ENCODE results near the gene INF2.
"Not testable (repeated sequence)": the region's sequence is repeated elsewhere in the genome, so short reads cannot be mapped to it uniquely, and the experiment has no call there.

INF2 gene

DNA sequence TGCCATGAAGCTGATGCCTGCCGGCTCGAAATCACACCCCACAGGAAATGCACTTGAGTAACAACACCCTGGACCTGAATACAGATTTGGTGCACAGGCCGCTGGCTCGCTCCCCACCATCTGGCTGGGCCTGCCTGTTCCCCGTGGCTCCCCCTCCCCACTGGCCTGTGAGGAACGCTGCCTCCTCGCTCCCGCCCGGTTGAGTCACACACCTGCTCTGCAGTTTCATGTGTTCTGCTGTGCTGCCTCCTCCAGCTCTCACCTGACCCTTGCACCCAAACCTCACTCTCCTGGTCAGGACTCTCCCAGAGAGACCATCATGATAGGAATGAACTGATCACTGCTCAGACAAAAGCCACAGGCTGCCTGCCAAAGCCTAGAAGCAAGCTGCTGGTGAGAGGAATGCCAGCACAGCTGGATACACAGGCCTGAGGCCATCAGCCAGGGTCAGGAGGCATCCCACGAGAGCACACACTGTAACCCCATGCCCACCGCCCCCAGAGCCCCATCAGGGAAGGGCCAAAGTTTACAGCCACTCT lies 59.8 kb downstream of the INF2 start:
- H4K8ac ChIP-seq (ENCODE audit: low read depth, low read length) = no peak overlapping the region
- no peak for DNase-seq (ENCODE audit: low spot score)
- no peaks in the 10 kb centered on the region for H3K27me3 ChIP-seq (ENCODE audit: control insufficient read depth in 3 of 3, insufficient read depth in 3 of 3, low read depth in 1 of 3, low read length in 3 of 3)
- no peak overlapping the region for H2BK12ac ChIP-seq (ENCODE audit: low read length)
- no peak overlapping the region for H3K9ac ChIP-seq (ENCODE audit: low read depth, low read length, poor library complexity)
- peak overlapping the region; percentile 3 for H3K18ac ChIP-seq (ENCODE audit: low read length)
- no peak overlapping the region for H3K4ac ChIP-seq (ENCODE audit: low read length)
- no peak overlapping the region for H2AFZ ChIP-seq (ENCODE audit: low read length)
- peaks cover 4 to 5% of the 10 kb centered on the region in 2 donors for H3K36me3 ChIP-seq (replicated peaks in 1 of 2; ENCODE audit: control insufficient read depth in 2 of 2, insufficient read depth in 2 of 2, low read length in 2 of 2)
- peaks cover 8% of the 10 kb centered on the region for H3K79me1 ChIP-seq (ENCODE audit: low read depth, low read length)
- WGBS, 2 donors (ENCODE audit: extremely low coverage in 2 of 2, insufficient read length in 2 of 2, insufficient replicate concordance in 1 of 2) = no CpG with 5 or more reads among the region's 11 CpGs
- peaks cover 16 to 22% of the 10 kb centered on the region in 2 donors for H3K4me1 ChIP-seq (ENCODE audit: control insufficient read depth in 2 of 2, insufficient read depth in 1 of 2, low read depth in 1 of 2, low read length in 2 of 2)
- no peak overlapping the region for H3K23ac ChIP-seq (ENCODE audit: low read depth, low read length, poor library complexity)
- no peak overlapping the region for H3K14ac ChIP-seq (ENCODE audit: low read length)
- H3K9me3 ChIP-seq (replicated peaks in 1 of 2; ENCODE audit: control insufficient read depth in 2 of 2, insufficient read depth in 1 of 2, low read depth in 1 of 2, low read length in 2 of 2) = peaks cover 14 to 20% of the 10 kb centered on the region in 2 donors
- no peak overlapping the region for H2AK5ac ChIP-seq (ENCODE audit: low read depth, low read length)
- H3K4me3 ChIP-seq (ENCODE audit: low read length in 2 of 2) = no peak overlapping the region
- no peak overlapping the region for H2BK120ac ChIP-seq (ENCODE audit: low read depth, low read length)
- no peak overlapping the region for H4K91ac ChIP-seq (ENCODE audit: low read depth, low read length, poor library complexity)
- H3K4me2 ChIP-seq (ENCODE audit: insufficient read depth, low read length, poor library complexity, severe bottlenecking) = no peak overlapping the region
- H2BK5ac ChIP-seq (ENCODE audit: low read length) = peak overlapping the region; percentile 1
- H3K27ac ChIP-seq (replicated peaks; ENCODE audit: low read length) = no peak overlapping the region
- H2BK15ac ChIP-seq (ENCODE audit: low read length) = no peak overlapping the region

DNA sequence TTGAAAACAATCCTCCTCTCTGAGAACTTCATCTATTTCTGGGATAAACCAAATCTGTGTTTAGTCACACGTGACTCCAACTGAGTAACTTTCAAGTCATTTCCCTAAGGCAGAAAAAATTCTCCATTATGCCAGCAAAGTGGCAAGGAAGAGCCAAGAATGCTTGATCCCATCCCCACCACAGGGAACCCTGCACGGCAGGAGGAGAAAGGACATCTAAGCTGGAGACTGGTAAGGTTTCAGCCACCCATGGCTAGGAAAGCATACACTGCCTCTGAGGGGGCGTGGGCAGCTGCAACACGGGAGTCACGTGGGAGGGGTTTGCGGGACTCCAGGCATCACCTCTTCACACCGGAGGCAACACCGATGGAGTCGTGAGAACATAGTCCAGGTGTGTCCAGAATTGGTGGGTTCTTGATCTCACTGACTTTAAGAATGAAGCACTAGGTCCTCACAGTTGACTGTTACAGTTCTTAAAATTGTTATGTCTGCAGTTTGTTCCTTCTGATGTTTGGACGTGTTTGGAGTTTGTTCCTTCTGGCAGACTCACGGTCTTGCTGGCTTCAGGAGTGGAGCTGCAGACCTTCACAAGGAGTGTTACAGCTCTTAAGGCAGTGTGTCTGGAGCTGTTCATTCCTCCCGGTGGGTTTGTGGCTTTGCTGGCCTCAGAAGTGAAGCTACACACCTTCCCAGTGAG lies 60.8 kb downstream of the INF2 start:
- H3K9ac ChIP-seq (ENCODE audit: low read depth, low read length, poor library complexity) = no peak overlapping the region
- peaks cover 14 to 20% of the 10 kb centered on the region in 2 donors for H3K9me3 ChIP-seq (replicated peaks in 1 of 2; ENCODE audit: control insufficient read depth in 2 of 2, insufficient read depth in 1 of 2, low read depth in 1 of 2, low read length in 2 of 2)
- H2BK5ac ChIP-seq (ENCODE audit: low read length) = no peak overlapping the region
- no peak overlapping the region for H3K18ac ChIP-seq (ENCODE audit: low read length)
- H3K79me1 ChIP-seq (ENCODE audit: low read depth, low read length) = peaks cover 15% of the 10 kb centered on the region
- H3K27me3 ChIP-seq (ENCODE audit: control insufficient read depth in 3 of 3, insufficient read depth in 3 of 3, low read depth in 1 of 3, low read length in 3 of 3) = no peaks in the 10 kb centered on the region
- no peak overlapping the region for H2AFZ ChIP-seq (ENCODE audit: low read length)
- H3K4me1 ChIP-seq (ENCODE audit: control insufficient read depth in 2 of 2, insufficient read depth in 1 of 2, low read depth in 1 of 2, low read length in 2 of 2) = peaks cover 12 to 23% of the 10 kb centered on the region in 2 donors
- no peak overlapping the region for H3K14ac ChIP-seq (ENCODE audit: low read length)
- no peak overlapping the region for H2BK12ac ChIP-seq (ENCODE audit: low read length)
- H3K36me3 ChIP-seq (replicated peaks in 1 of 2; ENCODE audit: control insufficient read depth in 2 of 2, insufficient read depth in 2 of 2, low read length in 2 of 2) = peaks cover 1 to 15% of the 10 kb centered on the region in 2 donors
- H3K4me3 ChIP-seq (ENCODE audit: low read length in 2 of 2) = no peak overlapping the region
- H4K91ac ChIP-seq (ENCODE audit: low read depth, low read length, poor library complexity) = no peak overlapping the region
- no peak overlapping the region for H3K23ac ChIP-seq (ENCODE audit: low read depth, low read length, poor library complexity)
- H2BK15ac ChIP-seq (ENCODE audit: low read length) = no peak overlapping the region
- WGBS, 2 donors (ENCODE audit: extremely low coverage in 2 of 2, insufficient read length in 2 of 2, insufficient replicate concordance in 1 of 2) = no CpG with 5 or more reads among the region's 12 CpGs
- DNase-seq (ENCODE audit: low spot score) = no peak
- no peak overlapping the region for H2AK5ac ChIP-seq (ENCODE audit: low read depth, low read length)
- no peak overlapping the region for H4K8ac ChIP-seq (ENCODE audit: low read depth, low read length)
- H3K27ac ChIP-seq (replicated peaks; ENCODE audit: low read length) = no peak overlapping the region
- no peak overlapping the region for H3K4me2 ChIP-seq (ENCODE audit: insufficient read depth, low read length, poor library complexity, severe bottlenecking)
- no peak overlapping the region for H3K4ac ChIP-seq (ENCODE audit: low read length)
- H2BK120ac ChIP-seq (ENCODE audit: low read depth, low read length) = no peak overlapping the region

DNA sequence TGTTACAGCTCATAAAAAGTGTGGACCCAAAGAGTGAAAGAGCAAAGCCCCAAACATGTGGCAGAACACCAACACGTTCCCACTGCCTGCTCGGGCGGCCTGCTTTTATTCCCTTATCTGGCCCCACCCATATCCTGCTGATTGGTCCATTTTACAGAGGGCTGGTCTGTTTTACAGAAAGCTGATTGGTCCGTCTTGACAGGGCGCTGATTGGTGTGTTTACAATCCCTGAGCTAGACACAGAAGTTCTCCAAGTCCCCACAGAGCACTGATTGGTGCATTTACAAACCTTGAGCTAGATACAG lies 61.3 kb downstream of the INF2 start:
- H3K4me2 ChIP-seq (ENCODE audit: insufficient read depth, low read length, poor library complexity, severe bottlenecking); H3K23ac ChIP-seq (ENCODE audit: low read depth, low read length, poor library complexity); H3K27ac ChIP-seq (replicated peaks; ENCODE audit: low read length); H2AFZ ChIP-seq (ENCODE audit: low read length); H2BK5ac ChIP-seq (ENCODE audit: low read length); H4K8ac ChIP-seq (ENCODE audit: low read depth, low read length); H2BK12ac ChIP-seq (ENCODE audit: low read length); H3K18ac ChIP-seq (ENCODE audit: low read length); H4K91ac ChIP-seq (ENCODE audit: low read depth, low read length, poor library complexity); H2BK15ac ChIP-seq (ENCODE audit: low read length); H3K4ac ChIP-seq (ENCODE audit: low read length); DNase-seq (ENCODE audit: low spot score); H3K4me3 ChIP-seq (ENCODE audit: low read length in 2 of 2); H2BK120ac ChIP-seq (ENCODE audit: low read depth, low read length); H2AK5ac ChIP-seq (ENCODE audit: low read depth, low read length); H3K14ac ChIP-seq (ENCODE audit: low read length); H3K9ac ChIP-seq (ENCODE audit: low read depth, low read length, poor library complexity); H3K27me3 ChIP-seq (ENCODE audit: control insufficient read depth in 3 of 3, insufficient read depth in 3 of 3, low read depth in 1 of 3, low read length in 3 of 3): not testable (repeated sequence)
- Histone ChIP-seq H3K36me3 (replicated peaks in 1 of 2; ENCODE audit: control insufficient read depth in 2 of 2, insufficient read depth in 2 of 2, low read length in 2 of 2) (peaks cover 5 to 19% of the 10 kb centered on the region in 2 donors), H3K79me1 (ENCODE audit: low read depth, low read length) (peaks cover 17% of the 10 kb centered on the region), H3K4me1 (ENCODE audit: control insufficient read depth in 2 of 2, insufficient read depth in 1 of 2, low read depth in 1 of 2, low read length in 2 of 2) (peaks cover 12 to 23% of the 10 kb centered on the region in 2 donors), H3K9me3 (replicated peaks in 1 of 2; ENCODE audit: control insufficient read depth in 2 of 2, insufficient read depth in 1 of 2, low read depth in 1 of 2, low read length in 2 of 2) (peaks cover 14 to 20% of the 10 kb centered on the region in 2 donors)
- WGBS, 2 donors (ENCODE audit: extremely low coverage in 2 of 2, insufficient read length in 2 of 2, insufficient replicate concordance in 1 of 2) = no CpG with 5 or more reads among the region's 5 CpGs

DNA sequence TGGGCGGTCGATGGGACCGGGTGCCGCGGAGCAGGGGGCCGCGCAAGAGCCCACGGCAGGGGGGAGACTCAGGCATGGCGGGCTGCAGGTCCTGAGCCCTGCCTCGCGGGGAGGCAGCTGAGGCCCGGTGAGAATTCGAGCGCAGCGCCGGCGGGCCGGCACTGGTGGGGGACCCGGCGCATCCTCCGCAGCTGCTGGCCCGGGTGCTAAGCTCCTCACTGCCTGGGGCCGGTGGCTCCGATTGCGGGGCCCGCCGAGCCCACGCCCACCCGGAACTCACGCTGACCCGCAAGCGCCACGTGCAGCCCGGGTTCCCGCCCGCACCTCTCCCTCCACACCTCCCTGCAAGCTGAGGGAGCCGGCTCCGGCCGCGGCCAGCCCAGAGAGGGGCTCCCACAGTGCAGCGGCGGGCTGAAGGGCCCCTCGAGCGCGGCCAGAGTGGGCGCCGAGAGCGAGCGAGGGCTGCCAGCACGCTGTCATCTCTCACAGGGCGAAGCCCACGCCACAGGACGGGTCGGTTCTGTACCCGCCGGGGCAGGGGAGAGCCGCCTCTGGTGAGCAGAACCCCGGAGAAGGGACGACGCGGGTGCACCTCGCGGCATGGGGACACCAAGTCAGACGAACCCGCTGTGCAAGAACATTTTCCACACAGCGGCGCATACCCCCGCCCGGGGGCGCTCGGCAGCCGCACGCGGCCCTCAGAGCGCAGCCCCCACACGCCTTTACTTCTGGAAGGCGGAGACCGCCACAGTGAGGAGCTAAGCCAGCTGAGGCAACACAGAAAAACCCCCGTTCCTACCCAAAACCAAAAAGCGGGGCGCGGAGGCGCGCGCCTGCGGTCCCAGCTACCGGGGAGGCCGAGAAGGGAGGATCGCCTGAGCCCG lies 62.4 kb downstream of the INF2 start:
- Histone ChIP-seq H3K9ac (ENCODE audit: low read depth, low read length, poor library complexity) (peak overlapping the region; percentile 91), H3K9me3 (replicated peaks in 1 of 2; ENCODE audit: control insufficient read depth in 2 of 2, insufficient read depth in 1 of 2, low read depth in 1 of 2, low read length in 2 of 2) (peaks cover 14 to 20% of the 10 kb centered on the region in 2 donors), H3K23ac (ENCODE audit: low read depth, low read length, poor library complexity) (no peak overlapping the region), H3K36me3 (replicated peaks in 1 of 2; ENCODE audit: control insufficient read depth in 2 of 2, insufficient read depth in 2 of 2, low read length in 2 of 2) (peaks cover 16 to 27% of the 10 kb centered on the region in 2 donors), H2BK120ac (ENCODE audit: low read depth, low read length) (peak overlapping the region; percentile 81), H3K14ac (ENCODE audit: low read length) (no peak overlapping the region), H3K18ac (ENCODE audit: low read length) (peak overlapping the region; percentile 92), H3K4me1 (ENCODE audit: control insufficient read depth in 2 of 2, insufficient read depth in 1 of 2, low read depth in 1 of 2, low read length in 2 of 2) (peaks cover 12 to 23% of the 10 kb centered on the region in 2 donors), H2AFZ (ENCODE audit: low read length) (peak overlapping the region; percentile 87), H3K27me3 (ENCODE audit: control insufficient read depth in 3 of 3, insufficient read depth in 3 of 3, low read depth in 1 of 3, low read length in 3 of 3) (no peaks in the 10 kb centered on the region), H3K4me2 (ENCODE audit: insufficient read depth, low read length, poor library complexity, severe bottlenecking) (peak overlapping the region; percentile 56), H2BK15ac (ENCODE audit: low read length) (peak overlapping the region; percentile 98), H3K4me3 (ENCODE audit: low read length in 2 of 2) (peak overlapping the region; percentile 75 to 100), H3K79me1 (ENCODE audit: low read depth, low read length) (peaks cover 22% of the 10 kb centered on the region), H3K4ac (ENCODE audit: low read length) (peak overlapping the region; percentile 98), H3K27ac (replicated peaks; ENCODE audit: low read length) (peak overlapping the region; percentile 93), H4K8ac (ENCODE audit: low read depth, low read length) (no peak overlapping the region), H2AK5ac (ENCODE audit: low read depth, low read length) (peak overlapping the region; percentile 96), H4K91ac (ENCODE audit: low read depth, low read length, poor library complexity) (peak overlapping the region; percentile 34), H2BK12ac (ENCODE audit: low read length) (no peak overlapping the region), H2BK5ac (ENCODE audit: low read length) (peak overlapping the region; percentile 89)
- WGBS, 2 donors (ENCODE audit: extremely low coverage in 2 of 2, insufficient read length in 2 of 2, insufficient replicate concordance in 1 of 2) = no CpG with 5 or more reads among the region's 90 CpGs
- DNase-seq (ENCODE audit: low spot score) = no peak
